ENCODE measurements around the gene SAXO1.
"Not testable (repeated sequence)": the region's sequence is repeated elsewhere in the genome, so short reads cannot be mapped to it uniquely, and the experiment has no call there.

The SAXO1 gene

GRCh38 chr9:18969128-18969527 is 63.9 kb downstream of the SAXO1 start:
- no peak for DNase-seq

- no peak for DNase-seq
Observed at GRCh38 chr9:18955626-18956025, 77.4 kb downstream of the SAXO1 start.

- DNase-seq, result no peak
Observed at GRCh38 chr9:18951936-18952335, 81.1 kb downstream of the SAXO1 start.

- no peak for DNase-seq
Observed at GRCh38 chr9:18947892-18948339, 85.1 kb downstream of the SAXO1 start.

GRCh38 chr9:18942801-18943200 is 90.2 kb downstream of the SAXO1 start:
- DNase-seq, result no peak

GRCh38 chr9:18941060-18941740 is 91.8 kb downstream of the SAXO1 start:
- DNase-seq, result no peak

GRCh38 chr9:18939943-18940342 is 93.1 kb downstream of the SAXO1 start:
- DNase-seq, result no peak

GRCh38 chr9:18936094-18936871 is 96.7 kb downstream of the SAXO1 start:
- no peak for DNase-seq

- no peak for DNase-seq
Observed at GRCh38 chr9:18935541-18935940, 97.5 kb downstream of the SAXO1 start.

- DNase-seq, result not testable (repeated sequence)
Observed at GRCh38 chr9:18930611-18931010, 102.4 kb downstream of the SAXO1 start.

GRCh38 chr9:18928711-18929110 is 104.3 kb downstream of the SAXO1 start:
- no peak for DNase-seq

GRCh38 chr9:18926513-18926912 is 106.5 kb downstream of the SAXO1 start:
- no peak for DNase-seq

GRCh38 chr9:18925880-18926279 is 107.1 kb downstream of the SAXO1 start:
- no peak for DNase-seq

- no peak for DNase-seq
Observed at GRCh38 chr9:18923671-18924430, 109.2 kb downstream of the SAXO1 start.

GRCh38 chr9:18923167-18923566 is 109.8 kb downstream of the SAXO1 start:
- DNase-seq, result no peak

- DNase-seq, result no peak
Observed at GRCh38 chr9:18922161-18922885, 110.7 kb downstream of the SAXO1 start.

GRCh38 chr9:18921366-18922075 is 111.5 kb downstream of the SAXO1 start:
- DNase-seq, result no peak

GRCh38 chr9:18920141-18921084 is 112.6 kb downstream of the SAXO1 start:
- no peak for DNase-seq

- DNase-seq, result no peak
Observed at GRCh38 chr9:18911714-18912342, 121.2 kb downstream of the SAXO1 start.

GRCh38 chr9:18910916-18911315 is 122.1 kb downstream of the SAXO1 start:
- no peak for DNase-seq

- DNase-seq, result no peak
Observed at GRCh38 chr9:18910435-18910834, 122.6 kb downstream of the SAXO1 start.

All from stimulated activated CD4-positive, alpha-beta T cell treated with anti-CD3 and anti-CD28 coated beads, Interleukin-12 subunit alpha, Interleukin-12 subunit beta, amount 100 ng/mL, for 4 hours (primary cell).